Measurements from ENCODE around the gene CACYBP.
A peak's percentile ranks its signal among the peaks of the same experiment; 100 is the strongest.
"Not testable (repeated sequence)": the region's sequence is repeated elsewhere in the genome, so short reads cannot be mapped to it uniquely, and the experiment has no call there.

Gene CACYBP

DNA sequence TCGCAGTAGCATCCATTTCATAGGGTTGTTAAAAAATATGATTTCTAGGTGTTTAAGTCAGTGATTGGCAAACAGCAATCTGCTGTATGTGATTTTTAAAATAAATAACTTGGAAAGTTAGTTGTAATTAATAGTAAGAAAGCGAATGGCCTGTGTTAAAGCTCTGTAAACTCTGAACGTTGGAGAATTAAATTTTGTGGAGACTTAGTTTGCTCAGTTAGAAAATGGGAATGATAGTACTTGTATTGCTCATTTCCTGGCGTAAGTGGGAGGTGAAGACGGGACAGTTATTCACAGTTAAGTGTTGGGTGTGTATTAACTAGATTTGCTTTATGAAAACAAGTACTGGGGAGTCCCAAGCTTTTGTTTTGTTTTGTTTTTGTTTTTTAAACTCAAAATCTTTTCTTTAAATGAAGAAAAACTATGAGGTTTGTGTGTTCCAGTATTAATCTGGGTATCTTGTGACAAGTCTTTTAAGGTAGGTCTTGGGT lies 995 bp downstream of the CACYBP start:
- Histone ChIP-seq H3K4me3 (peak overlapping the region; percentile 80 to 94 (median 91)), H3K27ac (peak overlapping the region in 17 of 21 experiments; percentile 89 to 99 (median 97))

DNA sequence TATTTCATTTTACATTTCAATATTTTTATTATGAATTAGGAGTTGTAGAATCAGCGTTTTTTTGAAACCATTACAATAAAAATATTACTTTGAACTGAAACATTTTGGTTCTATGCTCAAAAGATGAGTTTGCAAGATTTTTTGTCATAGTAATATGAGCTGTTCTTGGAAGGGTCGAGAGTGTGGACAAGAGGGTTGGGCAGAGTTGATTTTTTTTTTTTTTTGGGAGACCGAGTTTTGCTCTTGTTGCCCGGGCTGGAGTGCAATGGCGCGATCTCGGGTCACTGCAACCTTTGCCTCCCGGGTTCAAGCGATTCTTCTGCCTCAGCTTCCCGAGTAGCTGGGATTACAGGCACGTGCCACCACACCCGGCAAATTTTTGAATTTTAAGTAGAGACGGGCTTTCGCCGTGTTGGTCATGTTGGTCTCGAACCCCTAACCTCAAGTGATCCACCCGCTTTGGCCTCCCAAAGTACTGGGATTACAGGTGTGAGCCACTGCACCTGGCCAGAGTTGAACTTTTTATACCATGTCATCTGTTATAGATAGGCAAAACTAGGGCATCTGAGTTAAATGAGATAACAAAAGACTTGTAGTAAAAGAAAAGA lies 3.3 kb downstream of the CACYBP start:
- Histone ChIP-seq H3K4me3 (no peak overlapping the region), H3K27ac (no peak overlapping the region)

DNA sequence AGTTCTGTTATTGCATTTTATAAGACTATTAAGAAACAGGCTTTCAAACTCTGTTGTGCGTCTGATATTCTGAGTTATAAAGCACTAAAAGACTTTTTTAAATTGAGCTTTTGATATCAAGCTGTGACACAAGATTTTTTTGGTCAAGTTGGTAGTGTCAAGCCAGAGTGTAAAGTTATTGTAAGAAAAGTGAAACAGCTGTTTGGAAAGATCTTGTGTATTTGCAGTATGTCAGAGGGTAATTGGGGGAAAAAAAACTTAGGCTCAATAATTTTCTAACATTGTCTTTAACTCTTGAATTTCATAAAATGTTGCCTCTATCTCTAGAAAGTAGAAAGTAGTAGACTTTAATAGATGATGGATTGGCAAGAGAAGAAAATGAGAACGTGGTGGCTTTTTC lies 3.8 kb downstream of the CACYBP start:
- H3K4me3 ChIP-seq = no peak overlapping the region
- H3K27ac ChIP-seq = no peak overlapping the region

- Histone ChIP-seq H3K27ac (no peak overlapping the region), H3K4me3 (no peak overlapping the region)
Observed at GRCh38 chr1:175005085-175005783, 5.5 kb downstream of the CACYBP start.

GRCh38 chr1:175009532-175009931 lies 9.8 kb downstream of the CACYBP start:
- Histone ChIP-seq H3K4me3 (no peak overlapping the region), H3K27ac (no peak overlapping the region)

DNA sequence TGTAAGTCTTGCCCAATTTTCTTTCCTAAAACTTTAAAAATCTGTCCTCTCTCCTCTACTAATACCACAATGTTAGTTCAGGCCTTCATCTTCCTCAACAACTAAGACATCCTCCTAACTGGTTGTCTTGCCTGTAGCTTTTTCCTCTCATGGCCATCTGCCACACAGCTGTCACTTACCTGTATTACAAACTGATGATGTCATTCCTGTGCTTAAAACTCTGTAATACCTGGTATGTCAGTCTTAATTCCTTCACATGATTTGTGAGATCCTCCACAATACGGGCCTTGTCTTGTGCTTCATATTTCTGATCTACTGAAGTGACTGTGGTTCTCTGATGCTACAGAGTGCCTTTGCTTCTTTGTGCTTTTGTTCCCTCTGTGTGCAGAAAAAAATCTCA lies 13.7 kb downstream of the CACYBP start:
- Histone ChIP-seq H3K27ac (no peak overlapping the region), H3K4me3 (no peak overlapping the region)

- Histone ChIP-seq H3K4me3 (no peak overlapping the region), H3K27ac (no peak overlapping the region)
Observed at GRCh38 chr1:175015243-175015642, 15.5 kb downstream of the CACYBP start.

DNA sequence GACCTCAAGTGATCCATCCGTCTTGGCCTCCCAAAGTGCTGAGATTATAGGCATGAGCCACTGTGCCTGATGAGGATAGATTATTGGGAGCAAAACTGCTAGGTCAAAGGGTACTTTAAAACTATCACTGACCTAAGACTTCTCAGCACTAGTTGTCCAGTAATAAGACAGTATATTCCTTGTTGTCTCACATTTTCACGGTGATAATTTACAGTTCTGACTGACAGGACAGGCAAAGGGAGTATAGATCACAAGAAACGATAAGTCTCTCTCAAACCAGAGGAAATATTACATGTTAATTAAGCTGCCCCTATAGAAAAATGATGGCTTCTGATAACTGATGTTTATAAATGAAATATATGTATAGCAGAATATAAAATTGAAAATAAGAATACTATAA lies 19.8 kb downstream of the CACYBP start:
- Histone ChIP-seq H3K27ac (no peak overlapping the region), H3K4me3 (no peak overlapping the region)

DNA sequence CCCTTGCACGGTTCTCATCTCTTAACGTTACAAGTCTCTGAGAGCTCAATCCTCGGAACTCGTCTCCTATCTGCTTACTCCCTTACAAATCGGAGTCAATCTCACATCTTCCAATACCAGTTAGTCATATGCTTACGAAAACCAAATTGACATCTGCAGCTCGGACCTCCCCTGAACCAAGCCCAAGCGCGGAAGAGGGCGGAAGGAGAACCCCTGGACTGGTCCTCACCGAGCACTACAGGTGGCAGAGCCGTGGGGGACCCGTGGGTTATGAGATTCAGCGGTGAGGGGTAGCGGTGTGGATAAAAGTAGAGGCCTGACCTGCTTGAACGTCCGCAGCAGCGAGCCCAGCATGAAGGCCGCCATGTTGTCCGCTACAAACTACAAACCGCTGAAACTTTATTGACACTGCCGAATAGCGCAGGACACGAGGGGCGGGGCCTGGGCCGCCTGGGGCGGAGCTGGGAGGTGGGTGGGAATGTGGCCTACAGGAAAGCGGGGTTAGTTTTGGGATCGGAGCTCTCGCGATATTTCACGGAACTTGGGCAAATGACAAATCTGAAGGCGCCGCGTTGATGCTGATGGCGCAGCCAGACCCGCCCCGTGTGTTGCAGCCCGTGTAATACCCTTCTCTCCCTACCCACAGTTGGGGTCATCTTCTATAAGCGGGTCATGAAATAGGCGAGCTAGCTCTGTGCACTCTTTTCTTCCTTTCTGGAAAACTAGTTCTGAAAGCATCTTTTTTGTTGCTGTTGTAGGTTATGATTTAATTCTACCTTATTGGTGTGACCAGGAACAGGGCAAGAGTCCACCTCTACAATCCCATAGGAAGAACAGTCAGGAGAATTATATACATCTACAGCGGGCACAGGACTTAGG lies 23.5 kb downstream of the CACYBP start, which contains the start of gene MRPS14:
TSS of gene MRPS14 (minus strand) at position 383 of the 879 bp plus-strand sequence. CDS start at position 366, 17 bp downstream.
- peak within 1 kb of the TSS; percentile 4 to 92 (median 85) for H3K27ac ChIP-seq
- H3K4me3 ChIP-seq = peak within 1 kb of the TSS; percentile 67 to 93 (median 80)

DNA sequence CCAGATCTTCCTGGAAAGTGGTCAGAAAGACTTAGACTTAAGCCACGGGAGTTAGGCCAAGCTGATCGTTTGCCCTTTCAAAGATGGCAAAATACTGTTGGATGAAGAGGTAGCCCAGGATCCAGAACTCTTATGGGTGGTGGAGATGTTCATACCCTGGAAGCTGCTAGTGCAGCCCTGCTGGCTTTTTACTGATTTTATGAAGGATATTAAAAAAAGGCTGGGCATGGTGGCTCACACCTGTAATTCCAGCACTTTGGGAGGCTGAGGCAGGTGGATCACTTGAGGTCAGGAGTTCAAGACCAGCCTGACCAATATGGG lies 24.1 kb downstream of the CACYBP start:
- peak overlapping the region in 18 of 21 experiments; percentile 60 to 92 (median 86) for H3K27ac ChIP-seq

GRCh38 chr1:175024773-175025172 lies 25.0 kb downstream of the CACYBP start:
- Histone ChIP-seq H3K27ac (peak overlapping the region in 1 of 21 experiments; percentile 6), H3K4me3 (no peak overlapping the region)

More for the DNA sequence above, 24.1 kb downstream of the CACYBP start:
- peak overlapping the region; percentile 67 to 93 (median 80) for H3K4me3 ChIP-seq

- Histone ChIP-seq H3K4me3 (no peak overlapping the region), H3K27ac (no peak overlapping the region)
Observed at GRCh38 chr1:175033953-175034352, 34.2 kb downstream of the CACYBP start.

DNA sequence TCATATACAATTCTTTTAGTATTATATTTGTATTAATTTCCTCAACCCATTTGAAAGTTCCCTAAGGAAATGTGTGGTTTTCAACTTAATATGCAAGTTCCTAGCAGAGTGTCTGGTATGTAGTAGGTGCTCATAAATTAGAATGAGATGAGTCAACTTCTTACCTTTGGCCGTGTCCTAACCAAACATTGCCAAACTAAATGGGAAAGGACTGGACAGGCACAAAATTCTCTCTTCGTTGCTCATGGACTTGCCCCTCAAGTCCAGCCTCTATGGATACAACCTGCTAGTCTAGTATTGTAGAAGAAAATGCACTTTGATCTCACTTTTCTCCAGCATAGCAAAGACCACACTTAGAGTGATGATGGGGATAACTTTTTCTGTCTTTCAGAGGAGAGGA lies 35.0 kb downstream of the CACYBP start:
- Histone ChIP-seq H3K4me3 (no peak overlapping the region), H3K27ac (no peak overlapping the region)

GRCh38 chr1:175035865-175036264 lies 36.1 kb downstream of the CACYBP start:
- Histone ChIP-seq H3K4me3 (no peak overlapping the region), H3K27ac (peak overlapping the region in 2 of 21 experiments; percentile 51 to 52)

DNA sequence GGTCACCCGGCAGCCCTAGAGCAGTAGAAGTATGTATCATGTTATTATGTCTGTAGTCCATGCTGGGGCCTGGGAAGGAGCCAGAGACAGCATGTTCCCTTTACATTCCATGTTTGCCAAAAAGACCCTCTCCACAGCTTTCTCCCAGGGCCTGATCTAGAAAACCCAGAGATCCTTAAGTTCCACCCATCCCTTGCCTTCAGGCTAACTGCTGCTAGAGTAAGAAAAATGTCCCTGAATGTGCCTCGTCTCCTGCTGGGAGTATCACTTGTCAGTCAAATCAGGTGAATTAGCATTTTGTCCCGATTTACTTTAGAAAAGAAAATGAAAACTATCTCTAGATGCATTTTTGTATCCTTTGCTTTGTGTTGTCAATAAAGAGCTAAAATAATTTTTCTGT lies 36.7 kb downstream of the CACYBP start:
- peak overlapping the region in 3 of 21 experiments; percentile 47 to 52 (median 51) for H3K27ac ChIP-seq
- no peak overlapping the region for H3K4me3 ChIP-seq

GRCh38 chr1:175037416-175037815 lies 37.7 kb downstream of the CACYBP start:
- Histone ChIP-seq H3K27ac (peak overlapping the region in 2 of 21 experiments; percentile 41 to 52), H3K4me3 (no peak overlapping the region)

DNA sequence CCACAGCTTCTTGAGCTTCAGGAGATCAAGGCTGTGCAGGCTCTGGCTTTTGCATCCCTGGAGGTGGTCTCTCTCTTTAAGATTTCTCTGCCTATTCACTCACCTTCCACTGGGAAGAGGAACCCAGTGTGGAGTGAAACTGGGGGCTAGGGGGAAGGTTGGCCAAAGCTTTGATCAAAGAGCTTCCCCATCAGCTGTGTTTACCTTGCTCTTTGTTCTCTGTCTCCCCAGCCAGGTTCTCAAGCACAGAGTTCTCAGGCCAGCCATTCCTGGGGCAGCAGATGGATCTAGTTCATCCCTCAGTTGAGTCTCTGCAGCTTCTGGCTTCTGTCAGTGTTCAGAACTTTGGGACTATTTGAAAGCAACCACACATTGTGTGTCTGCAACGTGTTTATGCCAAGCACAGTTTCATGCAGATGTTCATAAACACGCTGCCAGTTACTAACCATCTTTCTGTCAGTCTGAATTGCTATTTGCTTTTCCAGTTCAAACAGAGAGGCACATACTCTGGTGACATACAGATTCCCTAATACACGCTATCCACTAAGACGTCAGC lies 40.7 kb downstream of the CACYBP start:
- Histone ChIP-seq H3K27ac (peak overlapping the region in 3 of 21 experiments; percentile 37 to 54 (median 45)), H3K4me3 (no peak overlapping the region)

DNA sequence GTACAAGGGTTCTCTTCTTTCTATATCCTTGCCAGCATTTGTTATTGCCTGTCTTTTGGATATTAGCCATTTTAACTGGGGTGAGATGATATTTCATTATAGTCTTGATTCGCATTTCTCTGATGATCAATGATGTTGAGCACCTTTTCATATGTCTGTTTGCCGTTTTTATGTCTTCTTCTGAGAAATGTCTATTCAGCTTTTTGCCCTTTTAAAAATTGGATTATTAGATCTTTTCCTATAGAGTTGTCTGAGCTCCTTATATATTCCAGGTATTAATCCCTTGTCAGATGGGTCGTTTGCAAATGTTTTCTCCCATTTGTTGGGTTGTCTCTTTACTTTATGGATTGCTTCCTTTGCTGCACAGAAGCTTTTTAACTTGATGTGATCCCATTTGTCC lies 42.9 kb downstream of the CACYBP start:
- Histone ChIP-seq H3K4me3 (no peak overlapping the region), H3K27ac (no peak overlapping the region)

DNA sequence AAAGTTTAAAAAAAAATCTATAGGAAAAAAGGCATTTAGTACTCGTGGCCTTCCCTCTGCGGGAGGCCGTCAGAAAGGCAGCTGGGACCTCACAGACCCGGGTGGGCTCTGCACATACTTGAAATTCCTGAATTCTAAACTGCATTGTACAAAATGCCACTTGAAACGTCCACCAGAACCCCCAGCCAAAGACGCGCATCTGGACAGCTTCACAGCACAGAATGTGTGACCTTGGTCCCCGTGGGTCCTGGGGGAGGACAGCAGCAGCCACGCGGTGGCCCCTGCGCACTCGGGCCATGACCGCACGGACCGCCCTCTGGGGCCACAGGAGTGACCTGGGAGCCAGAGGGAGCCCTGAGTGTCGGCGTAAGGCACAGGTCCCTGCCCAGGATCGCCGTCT lies 44.1 kb downstream of the CACYBP start:
- Histone ChIP-seq H3K4me3 (no peak overlapping the region), H3K27ac (no peak overlapping the region)

DNA sequence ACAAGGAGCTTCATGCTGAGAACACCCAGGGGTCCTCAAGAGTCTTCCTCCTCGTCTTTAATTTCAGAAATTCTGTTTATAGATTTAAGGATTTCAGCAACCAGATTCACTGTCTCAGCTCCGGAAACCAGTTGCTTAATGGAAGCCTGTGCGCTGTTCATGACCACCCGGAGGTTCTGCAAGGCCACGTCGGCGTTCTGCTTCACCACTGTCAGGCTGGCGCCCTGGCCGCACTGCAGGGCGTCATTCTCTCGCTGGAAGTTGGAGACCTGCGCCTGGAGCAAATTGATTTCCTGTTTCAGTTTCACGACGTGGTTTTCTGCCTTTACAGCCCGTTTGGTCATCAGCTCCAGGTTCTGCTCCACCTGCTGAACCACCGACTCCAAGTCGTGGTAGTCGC lies 44.8 kb downstream of the CACYBP start:
- not testable (repeated sequence) for H3K27ac ChIP-seq, H3K4me3 ChIP-seq

All from skin epidermis (tissue), 12 donors.